ENCODE data around the gene CAND2. TPM values are rescaled to one million over a fixed set of nuclear protein-coding genes. Genes with fewer than 3 reads are reported as not detected.

The CAND2 gene
- total and polyA plus RNA-seq, 2 of the 8 experiments (the other 6 are each of a cell fraction or from before 2014, with no cell fraction given), result 8.7 TPM

GRCh38 chr3:12815078-12815477 lies 18.6 kb downstream of the CAND2 start (continued):
- TF ChIP-seq CTCF (IDR thresholded peaks at IDR 0.05; ENCODE audit: control extremely low read depth in 1 of 3, insufficient read depth in 1 of 3, low read depth in 1 of 3, low read length in 3 of 3) (no peak), EP300 (IDR thresholded peaks at IDR 0.05; ENCODE audit: borderline replicate concordance in 1 of 2, low read depth in 2 of 2, low read length in 2 of 2) (no peak), TCF12 (IDR thresholded peaks at IDR 0.05; ENCODE audit: low read depth, low read length) (no peak), SIRT6 (IDR thresholded peaks at IDR 0.05; ENCODE audit: low read length) (no peak), RNF2 (IDR thresholded peaks at IDR 0.05; ENCODE audit: borderline replicate concordance, low read depth, low read length, missing control alignments, poor library complexity, severe bottlenecking) (no peak), RXRA (IDR thresholded peaks at IDR 0.05; ENCODE audit: insufficient read depth, low read depth, low read length) (no peak), SIN3A (conservative IDR thresholded peaks at IDR 0.05 in 1 of 2, IDR thresholded peaks at IDR 0.05 in 1 of 2; ENCODE audit: low read depth in 1 of 2, low read length in 2 of 2) (no peak)

All from H1 (cell line).